CD4-positive, alpha-beta T cell treated with Interleukin-1 beta for 1 hour (primary cell): ENCODE measurements around the gene FBN2.

Experiments
- DNase-seq, 2 donors: peaks; one replicate each; pipeline ENCODE4 v3.0.0-alpha.2; 2020 to 2022

The FBN2 gene

GRCh38 chr5:128538000-128538249 is at the start of gene FBN2:
Gene FBN2 (minus strand): TSS chr5:128538245. CDS start chr5:128537603, 642 bp downstream.
- no peak for DNase-seq

GRCh38 chr5:128587275-128587674 is 49.2 kb upstream of the FBN2 start:
- DNase-seq = no peak

GRCh38 chr5:128586848-128587247 is 48.8 kb upstream of the FBN2 start:
- no peak for DNase-seq

GRCh38 chr5:128579639-128580038 is 41.6 kb upstream of the FBN2 start:
- no peak for DNase-seq

GRCh38 chr5:128579093-128579492 is 41.0 kb upstream of the FBN2 start:
- no peak for DNase-seq

- no peak for DNase-seq
Measured at GRCh38 chr5:128574041-128574440, 36.0 kb upstream of the FBN2 start.

GRCh38 chr5:128572930-128573319 is 34.9 kb upstream of the FBN2 start:
- no peak for DNase-seq

- no peak for DNase-seq
Measured at GRCh38 chr5:128572051-128572929, 34.2 kb upstream of the FBN2 start.

GRCh38 chr5:128566178-128566577 is 28.1 kb upstream of the FBN2 start:
- DNase-seq = no peak

GRCh38 chr5:128559300-128560297 is 21.6 kb upstream of the FBN2 start:
- no peak for DNase-seq

- DNase-seq = no peak
Measured at GRCh38 chr5:128553747-128554146, 15.7 kb upstream of the FBN2 start.

GRCh38 chr5:128551476-128551875 is 13.4 kb upstream of the FBN2 start:
- DNase-seq = no peak

GRCh38 chr5:128549496-128549895 is 11.5 kb upstream of the FBN2 start:
- DNase-seq = no peak

- DNase-seq = no peak
Measured at GRCh38 chr5:128546658-128547281, 8.7 kb upstream of the FBN2 start.

GRCh38 chr5:128541385-128541784 is 3.3 kb upstream of the FBN2 start:
- DNase-seq = no peak

- DNase-seq = no peak
Measured at GRCh38 chr5:128539038-128539429, 989 bp upstream of the FBN2 start.

GRCh38 chr5:128538250-128539037 is 399 bp upstream of the FBN2 start:
- peak in 1 of 2 donors; percentile 29 for DNase-seq

GRCh38 chr5:128537221-128537999 is 635 bp downstream of the FBN2 start:
- no peak for DNase-seq

GRCh38 chr5:128536254-128537220 is 1.5 kb downstream of the FBN2 start:
- no peak for DNase-seq

- DNase-seq = no peak
Measured at GRCh38 chr5:128535251-128535650, 2.8 kb downstream of the FBN2 start.

- no peak for DNase-seq
Measured at GRCh38 chr5:128534726-128535125, 3.3 kb downstream of the FBN2 start.
